CD4-positive, alpha-beta T cell treated with Interferon gamma for 1 hour (primary cell): ENCODE data around the gene FILIP1L.

Experiments
- DNase-seq: peaks from one replicate; pipeline ENCODE4 v3.0.0-alpha.2; 2020

FILIP1L gene

GRCh38 chr3:100039075-100039474 is 75.2 kb downstream of the FILIP1L start:
- DNase-seq = no peak

DNA sequence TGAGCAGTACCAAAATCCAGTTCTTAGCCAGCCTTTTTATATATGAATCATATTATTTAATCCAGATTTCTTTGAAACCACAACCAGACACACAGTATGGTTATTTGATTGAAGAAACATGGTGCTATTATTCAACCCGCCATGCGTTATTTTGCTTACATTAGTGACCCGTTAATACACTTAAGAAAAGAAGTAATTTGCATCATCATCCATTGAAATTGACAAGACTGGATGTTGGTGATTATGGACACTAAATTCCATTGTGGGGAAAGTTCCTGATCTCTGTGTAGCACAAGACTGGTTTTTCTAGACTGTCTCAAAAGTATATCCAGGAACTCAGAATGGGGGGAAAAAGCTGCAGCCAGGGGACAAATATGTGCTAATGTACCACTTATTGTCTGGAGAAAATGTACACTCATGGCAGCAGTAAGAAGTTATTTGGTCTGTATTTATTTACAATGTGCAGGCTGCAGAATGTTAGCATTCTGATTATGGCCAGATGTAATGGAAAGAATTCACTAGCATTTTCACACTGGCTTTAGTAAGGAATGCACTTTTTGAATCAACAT is 80.3 kb downstream of the FILIP1L start:
- no peak for DNase-seq

DNA sequence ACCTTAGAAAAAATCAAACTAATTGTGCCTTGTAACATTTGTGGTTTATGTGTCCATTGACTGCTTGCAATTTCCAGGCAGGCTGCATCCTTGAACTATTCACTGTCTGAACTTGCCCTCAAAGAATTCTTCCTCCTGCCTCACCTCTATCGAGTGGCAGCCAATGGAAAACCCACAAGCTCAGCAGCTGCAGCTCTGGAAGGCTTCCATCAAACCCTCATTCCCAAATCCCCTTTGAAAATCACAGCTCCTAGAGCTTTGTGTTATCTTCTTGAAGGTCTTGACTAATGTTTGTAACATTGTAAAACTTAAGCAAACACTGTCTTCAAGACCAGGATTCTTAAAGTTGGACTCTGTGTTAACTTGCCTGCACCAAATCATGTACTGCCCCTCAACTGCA is 81.1 kb downstream of the FILIP1L start:
- no peak for DNase-seq

GRCh38 chr3:100032243-100032642 is 82.1 kb downstream of the FILIP1L start:
- DNase-seq = no peak

- no peak for DNase-seq
These were observed 83.3 kb downstream of the FILIP1L start for GRCh38 chr3:100030914-100031425.

DNA sequence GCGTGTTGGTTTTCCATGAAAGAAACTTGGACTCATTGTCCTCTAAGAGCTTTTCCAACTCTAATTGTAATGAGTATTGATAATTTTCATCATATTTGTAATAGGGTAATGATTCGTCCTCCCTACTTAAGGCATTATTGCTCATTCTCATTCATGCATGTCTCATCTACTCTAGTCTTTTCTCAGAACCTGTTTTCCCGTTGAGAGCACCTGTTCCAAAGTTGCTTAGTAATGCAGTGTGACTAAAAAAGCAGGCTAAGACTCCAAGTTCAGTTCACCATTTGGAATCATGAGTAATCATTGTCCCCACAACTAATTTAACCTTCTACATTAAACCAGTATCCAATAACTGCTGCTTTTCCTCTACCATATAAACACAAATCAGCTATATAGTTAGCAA is 84.0 kb downstream of the FILIP1L start:
- no peak for DNase-seq

- DNase-seq = no peak
These were observed 84.6 kb downstream of the FILIP1L start for GRCh38 chr3:100029689-100030088.

- DNase-seq = no peak
These were observed 85.2 kb downstream of the FILIP1L start for GRCh38 chr3:100029052-100029451.

- no peak for DNase-seq
These were observed 87.0 kb downstream of the FILIP1L start for GRCh38 chr3:100027321-100027720.

- no peak for DNase-seq
These were observed 89.6 kb downstream of the FILIP1L start for GRCh38 chr3:100024520-100025303.

- DNase-seq = no peak
These were observed 90.7 kb downstream of the FILIP1L start for GRCh38 chr3:100023595-100023994.

GRCh38 chr3:100023150-100023549 is 91.2 kb downstream of the FILIP1L start:
- DNase-seq = no peak

DNA sequence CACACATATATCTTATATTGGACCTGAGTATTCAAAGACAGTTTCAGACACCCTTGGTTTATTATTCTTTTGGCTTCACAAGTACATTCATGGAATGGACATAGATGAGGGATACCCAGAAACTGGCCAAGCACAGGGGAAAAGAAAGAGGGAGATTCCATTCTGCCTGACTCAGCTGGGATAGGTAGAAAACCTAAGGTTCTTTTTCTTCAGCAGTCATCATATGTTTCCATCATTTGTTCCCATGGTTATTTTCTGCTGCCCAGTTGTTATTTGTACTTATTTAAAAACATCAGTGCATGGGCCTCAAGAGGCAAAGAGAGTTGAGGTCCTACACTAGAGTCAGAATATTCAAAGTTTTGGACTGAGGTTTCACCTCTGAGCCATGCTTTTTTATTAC is 91.8 kb downstream of the FILIP1L start:
- no peak for DNase-seq

DNA sequence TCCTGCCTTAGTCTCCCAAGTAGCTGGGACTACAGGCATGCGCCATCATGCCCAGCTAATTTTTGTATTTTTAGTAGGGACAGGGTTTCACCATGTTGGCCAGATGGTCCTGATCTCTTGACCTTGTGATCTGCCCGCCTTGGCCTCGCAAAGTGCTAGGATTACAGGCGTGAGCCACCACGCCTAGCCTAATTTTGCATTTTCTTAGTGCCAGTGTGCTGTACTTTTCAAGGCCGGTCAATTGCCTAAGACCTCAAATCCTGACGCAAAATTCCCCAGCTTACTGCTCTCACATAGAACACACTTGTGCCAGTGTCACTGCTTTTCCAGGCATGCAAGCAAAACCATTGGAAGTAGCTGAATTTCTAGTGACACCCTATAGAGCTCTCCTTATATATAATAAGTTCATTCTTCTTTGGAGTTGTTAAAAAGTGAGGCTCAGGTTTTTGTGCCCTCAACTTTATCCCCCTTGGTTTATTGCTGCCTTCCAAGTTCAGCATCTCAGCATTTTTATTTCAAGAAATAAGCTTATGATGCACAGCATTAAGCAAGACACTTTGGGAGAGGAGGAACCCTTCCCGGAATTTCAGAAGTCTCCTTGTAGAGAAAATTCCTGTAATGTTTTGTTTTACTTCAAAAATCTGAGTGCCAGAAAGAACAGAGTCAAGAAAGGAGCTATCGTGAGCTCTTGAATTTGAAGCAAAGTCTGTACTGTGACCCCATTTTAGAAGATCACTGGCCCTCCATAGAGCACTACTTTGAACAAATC is 93.2 kb downstream of the FILIP1L start:
- no peak for DNase-seq

DNA sequence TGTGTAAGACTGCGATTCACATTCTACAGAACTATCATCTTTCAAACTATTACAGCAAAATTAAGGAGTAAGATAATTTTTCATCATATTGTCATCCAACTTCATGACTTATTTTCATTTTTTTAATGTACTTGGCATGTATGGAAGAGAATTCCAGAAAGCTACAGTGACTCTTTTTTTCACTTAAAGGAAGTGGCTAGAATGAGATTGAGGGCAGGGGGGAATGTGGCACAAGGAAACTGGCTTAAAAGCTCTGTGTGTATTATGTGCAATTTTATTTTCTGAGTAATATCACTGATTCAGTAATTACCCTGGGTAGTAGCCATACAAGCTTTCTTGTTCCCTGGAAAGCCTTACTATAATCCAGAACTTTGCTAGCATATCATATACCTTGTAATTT is 94.6 kb downstream of the FILIP1L start:
- DNase-seq = no peak

- DNase-seq = no peak
These were observed 95.5 kb downstream of the FILIP1L start for GRCh38 chr3:100018806-100019205.

DNA sequence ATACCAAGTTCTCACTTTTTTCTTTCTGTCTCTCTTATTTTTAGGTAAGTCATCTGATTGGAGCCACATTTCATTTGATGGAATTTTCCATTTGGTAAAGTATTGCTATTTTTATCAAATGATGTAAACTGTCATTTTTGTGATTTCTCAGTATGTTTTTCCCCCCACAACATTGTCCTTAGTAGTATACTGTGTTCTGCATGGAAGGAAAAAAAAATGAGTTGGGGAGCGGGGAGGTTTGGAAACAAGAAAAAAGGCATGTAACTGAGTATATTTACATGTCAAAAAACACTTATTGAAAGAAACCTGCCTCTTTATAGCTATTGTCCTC is 104.2 kb downstream of the FILIP1L start:
- DNase-seq = no peak

DNA sequence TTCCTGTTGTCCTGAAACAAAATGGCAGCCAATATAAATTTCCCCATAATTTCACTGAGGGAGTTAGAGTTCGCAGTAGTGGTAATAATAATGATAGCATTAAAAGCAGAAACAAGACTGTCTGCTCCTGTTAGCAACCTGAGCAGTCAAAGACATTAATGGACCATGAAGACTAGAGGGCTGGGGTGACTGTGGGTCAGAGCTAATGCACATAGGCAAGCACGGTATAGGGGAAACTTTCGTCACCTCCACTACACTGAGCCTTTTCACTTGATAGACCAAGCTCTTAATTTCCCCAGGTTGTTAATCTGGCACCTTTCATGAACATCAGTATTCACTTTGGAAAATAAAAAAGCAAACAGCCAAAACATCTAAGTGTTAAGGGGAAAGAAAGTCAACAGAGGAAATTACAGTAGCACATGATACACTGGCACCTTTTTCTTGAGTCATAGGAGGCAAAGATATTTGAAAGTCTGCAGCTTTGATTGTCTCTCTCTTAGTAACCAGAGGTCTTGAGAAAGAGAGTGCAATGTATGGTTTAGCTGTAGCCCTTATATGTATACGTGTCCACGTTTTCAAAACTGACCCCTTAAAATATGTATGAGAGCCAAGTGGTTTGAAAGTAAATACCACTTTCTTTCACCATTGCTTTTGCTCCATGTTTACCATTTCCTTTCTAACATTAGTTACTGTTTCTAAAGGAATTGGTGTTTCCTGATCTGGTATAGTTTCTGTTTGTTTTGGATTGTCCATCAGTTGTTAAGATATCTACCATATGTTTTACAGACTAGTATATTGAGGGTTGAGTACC is 104.8 kb downstream of the FILIP1L start:
- DNase-seq = no peak

DNA sequence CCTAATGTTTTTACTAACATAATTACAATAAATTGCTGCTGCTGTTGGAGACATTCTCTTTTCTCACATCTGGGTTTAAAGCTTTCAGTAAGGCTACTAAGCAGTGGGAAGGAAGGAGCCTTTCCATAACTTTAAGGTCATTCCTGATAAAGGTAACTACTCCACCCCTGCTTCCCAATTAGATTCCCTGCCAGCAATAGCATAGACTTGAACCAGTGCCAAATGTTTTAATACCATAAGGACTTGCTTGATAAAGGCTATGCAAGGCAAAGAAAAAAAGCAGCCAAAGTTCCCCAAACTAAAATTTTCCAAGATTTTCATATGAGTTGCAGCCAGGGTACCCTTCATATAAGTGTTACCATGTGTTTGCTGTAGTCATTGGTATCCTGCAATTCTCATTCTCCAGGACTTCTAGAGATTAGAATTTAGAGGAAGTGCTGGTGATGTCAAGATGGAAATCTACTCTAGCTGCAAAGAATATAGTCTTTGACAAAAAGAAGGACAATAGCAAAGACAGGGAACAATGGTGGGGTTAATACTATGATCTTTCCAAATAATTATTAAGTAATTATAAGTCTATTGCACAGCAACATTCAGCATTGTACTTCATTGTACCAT is 106.1 kb downstream of the FILIP1L start:
- DNase-seq = no peak

- no peak for DNase-seq
These were observed 107.0 kb downstream of the FILIP1L start for GRCh38 chr3:100007313-100007712.

GRCh38 chr3:100006570-100007271 is 107.6 kb downstream of the FILIP1L start:
- DNase-seq = no peak
